Gastrocnemius medialis (tissue), 4 donors: ENCODE measurements around the gene RIC8A.

Experiments used
- POLR2A ChIP-seq, 2 donors: fragments of 450-650 bp; IDR thresholded peaks; one replicate each; pipeline ENCODE4 v1.6.1; 2017; ENCODE audit warnings: antibody characterized with exemption in 2 of 2, mild to moderate bottlenecking in 2 of 2, moderate library complexity in 2 of 2
- TF ChIP-seq, protein P1 (sequence below), 5 experiments: fragments of 450-650 bp in 3 of 5; fragments of 200-600 bp in 2 of 5; sonication (generic) in 2 of 5; IDR thresholded peaks in 4 of 5; conservative IDR thresholded peaks in 1 of 5; 1 replicate in 4 of 5; 2 replicates in 1 of 5; pipeline ENCODE4 v1.5.1; 2016 to 2019; ENCODE audit warnings: antibody characterized with exemption in 5 of 5, mild to moderate bottlenecking in 3 of 5, moderate library complexity in 3 of 5

DNA sequence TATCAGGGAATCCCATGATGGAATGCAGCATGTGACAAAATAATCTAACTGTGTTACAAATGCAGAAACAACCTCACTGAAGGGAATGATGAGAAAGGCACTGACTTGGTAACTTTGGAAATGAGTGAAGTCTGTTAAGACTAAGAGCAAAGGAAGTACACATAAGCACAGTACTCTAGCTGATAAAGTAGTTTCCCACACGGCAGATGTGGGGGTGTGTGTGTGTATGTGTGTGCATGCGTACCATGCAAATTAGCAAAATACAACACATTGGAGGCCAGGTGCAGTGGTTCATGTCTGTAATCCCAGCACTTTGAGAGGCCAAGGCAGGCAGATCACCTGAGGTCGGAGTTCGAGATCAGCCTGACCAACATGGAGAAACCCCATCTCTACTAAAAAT lies 54.1 kb downstream of the RIC8A start:
- TF ChIP-seq, protein P1, sequence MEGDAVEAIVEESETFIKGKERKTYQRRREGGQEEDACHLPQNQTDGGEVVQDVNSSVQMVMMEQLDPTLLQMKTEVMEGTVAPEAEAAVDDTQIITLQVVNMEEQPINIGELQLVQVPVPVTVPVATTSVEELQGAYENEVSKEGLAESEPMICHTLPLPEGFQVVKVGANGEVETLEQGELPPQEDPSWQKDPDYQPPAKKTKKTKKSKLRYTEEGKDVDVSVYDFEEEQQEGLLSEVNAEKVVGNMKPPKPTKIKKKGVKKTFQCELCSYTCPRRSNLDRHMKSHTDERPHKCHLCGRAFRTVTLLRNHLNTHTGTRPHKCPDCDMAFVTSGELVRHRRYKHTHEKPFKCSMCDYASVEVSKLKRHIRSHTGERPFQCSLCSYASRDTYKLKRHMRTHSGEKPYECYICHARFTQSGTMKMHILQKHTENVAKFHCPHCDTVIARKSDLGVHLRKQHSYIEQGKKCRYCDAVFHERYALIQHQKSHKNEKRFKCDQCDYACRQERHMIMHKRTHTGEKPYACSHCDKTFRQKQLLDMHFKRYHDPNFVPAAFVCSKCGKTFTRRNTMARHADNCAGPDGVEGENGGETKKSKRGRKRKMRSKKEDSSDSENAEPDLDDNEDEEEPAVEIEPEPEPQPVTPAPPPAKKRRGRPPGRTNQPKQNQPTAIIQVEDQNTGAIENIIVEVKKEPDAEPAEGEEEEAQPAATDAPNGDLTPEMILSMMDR (IDR thresholded peaks at IDR 0.05 in 4 of 5, conservative IDR thresholded peaks at IDR 0.05 in 1 of 5), result no peak
- TF ChIP-seq POLR2A (IDR thresholded peaks at IDR 0.05), result no peak
